K562 (cell line): Measurements from ENCODE around the gene CRAT. TPM values are rescaled to one million over a fixed set of nuclear protein-coding genes. Genes with fewer than 3 reads are reported as not detected.

ENCODE experiments used
- ADNP ChIP-seq: fragments of 200-800 bp; sonication (Bioruptor generic); IDR thresholded peaks from 2 replicates; pipeline ENCODE4 v1.6.1; 2016; ENCODE audit warnings: missing genetic modification characterization, missing compliant biosample characterization
- CC2D1A ChIP-seq: fragments of 450-650 bp; IDR thresholded peaks from 2 replicates; pipeline ENCODE4 v1.6.1; 2017; ENCODE audit warnings: mild to moderate bottlenecking
- EGR1 ChIP-seq: fragments of 450-650 bp; conservative IDR thresholded peaks from 2 replicates; pipeline ENCODE4 v1.6.1; 2017; ENCODE audit warnings: mild to moderate bottlenecking
- FOXK2 ChIP-seq, 2 experiments: fragments of 450-650 bp; IDR thresholded peaks in 1 of 2; conservative IDR thresholded peaks in 1 of 2; 2 replicates each; pipeline ENCODE4 v1.6.1; 2016; ENCODE audit warnings: low read depth in 2 of 2, mild to moderate bottlenecking in 1 of 2
- HDAC3 ChIP-seq: fragments of 450-650 bp; IDR thresholded peaks from 2 replicates; pipeline ENCODE4 v1.6.1; 2018; ENCODE audit warnings: borderline replicate concordance, mild to moderate bottlenecking, moderate library complexity; ENCODE audit not compliant: partially characterized antibody
- HDAC8 ChIP-seq: fragments of 450-650 bp; IDR thresholded peaks from 2 replicates; pipeline ENCODE4 v1.6.1; 2016; ENCODE audit warnings: mild to moderate bottlenecking, missing genetic modification characterization, moderate library complexity, missing compliant biosample characterization
- KHSRP ChIP-seq: fragments of 450-650 bp; IDR thresholded peaks from 2 replicates; pipeline ENCODE4 v1.6.1; 2017
- PHF20 ChIP-seq: fragments of 450-650 bp; IDR thresholded peaks from 2 replicates; pipeline ENCODE4 v1.6.1; 2018; ENCODE audit not compliant: partially characterized antibody
- PHF8 ChIP-seq: fragments of 200-600 bp; sonication (generic); IDR thresholded peaks from 2 replicates; pipeline ENCODE4 v1.6.1; 2012; ENCODE audit warnings: mixed run types, mild to moderate bottlenecking, inconsistent platforms, low read length, moderate library complexity, borderline replicate concordance
- POLR2B ChIP-seq: fragments of 450-650 bp; IDR thresholded peaks from 2 replicates; pipeline ENCODE4 v1.6.1; 2018; ENCODE audit warnings: low read depth; ENCODE audit not compliant: partially characterized antibody
- RBFOX2 ChIP-seq: fragments of 200-400 bp; formaldehyde crosslinking; IDR thresholded peaks from 2 replicates; pipeline ENCODE4 v1.6.1; 2017; ENCODE audit warnings: low read depth, mild to moderate bottlenecking, low read length, moderate library complexity
- SIX5 ChIP-seq, 2 experiments: IDR thresholded peaks; 2 replicates each; pipeline ENCODE4 v1.6.1; 2011; ENCODE audit warnings: low read length in 2 of 2, borderline replicate concordance in 1 of 2, low read depth in 1 of 2, mild to moderate bottlenecking in 1 of 2, moderate library complexity in 1 of 2; ENCODE audit not compliant: insufficient read depth in 1 of 2
- SOX6 ChIP-seq: fragments of 450-650 bp; IDR thresholded peaks from 2 replicates; pipeline ENCODE4 v1.6.1; 2014; ENCODE audit warnings: mild to moderate bottlenecking
- TAF15 ChIP-seq: fragments of 200-400 bp; formaldehyde crosslinking; IDR thresholded peaks from 2 replicates; pipeline ENCODE4 v1.6.1; 2017; ENCODE audit warnings: mild to moderate bottlenecking, low read depth, low read length, moderate library complexity
- polyA plus RNA-seq, 8 experiments: library from polyadenylated mRNA; depleted of rRNA in 4 of 8; stranded (reverse) in 5 of 8; unstranded in 3 of 8; fragments of >200 nt; fragmentation: Nextera tagmentation in 2 of 8; fragmentation: Illumina TruSeq in 1 of 8; extraction: Ambion mirVana in 2 of 8; extraction: Trizol in 1 of 8; gene quantifications; 2 replicates each; pipeline versions ENCODE4 v1.2.1 to v1.2.3, GENCODE V29; 2011 to 2014; ENCODE audit warnings: inconsistent platforms in 1 of 8, missing spikeins in 1 of 8
- total RNA-seq, 7 experiments: library from RNA; depleted of rRNA in 6 of 7; stranded (reverse); fragments of >200 nt in 6 of 7; fragmentation: Illumina TruSeq in 2 of 7; extraction: Trizol in 2 of 7; gene quantifications; 2 replicates each; pipeline versions ENCODE4 v1.2.1 to v1.2.3, GENCODE V29; 2011 to 2021; ENCODE audit warnings: low replicate concordance in 1 of 7
- TF ChIP-seq, protein P1 (sequence below): fragments of 450-650 bp; IDR thresholded peaks from 2 replicates; pipeline ENCODE4 v1.6.1; 2016; ENCODE audit warnings: low read depth
- TF ChIP-seq, protein P2 (sequence below): fragments of 250-450 bp; sonication (Bioruptor Pico); IDR thresholded peaks from 2 replicates; pipeline ENCODE4 v1.5.0; 2021; ENCODE audit warnings: mild to moderate bottlenecking, borderline replicate concordance
- TF ChIP-seq, protein P3 (sequence below), 3 experiments: fragments of 200-800 bp in 1 of 3; sonication (Bioruptor generic) in 1 of 3; sonication (generic) in 1 of 3; formaldehyde crosslinking in 1 of 3; IDR thresholded peaks; 2 replicates each; pipeline versions ENCODE4 v1.6.1 to v1.8.0; 2016 to 2022; ENCODE audit warnings: mild to moderate bottlenecking in 2 of 3, missing compliant biosample characterization in 2 of 3, missing genetic modification characterization in 2 of 3, missing genetic modification reagents in 1 of 3

Gene CRAT
- total and polyA plus RNA-seq, 9 of the 15 experiments (the other 6 are each of a cell fraction or from before 2014, with no cell fraction given), result 0.20 to 13.8 (median 5.4) TPM

DNA sequence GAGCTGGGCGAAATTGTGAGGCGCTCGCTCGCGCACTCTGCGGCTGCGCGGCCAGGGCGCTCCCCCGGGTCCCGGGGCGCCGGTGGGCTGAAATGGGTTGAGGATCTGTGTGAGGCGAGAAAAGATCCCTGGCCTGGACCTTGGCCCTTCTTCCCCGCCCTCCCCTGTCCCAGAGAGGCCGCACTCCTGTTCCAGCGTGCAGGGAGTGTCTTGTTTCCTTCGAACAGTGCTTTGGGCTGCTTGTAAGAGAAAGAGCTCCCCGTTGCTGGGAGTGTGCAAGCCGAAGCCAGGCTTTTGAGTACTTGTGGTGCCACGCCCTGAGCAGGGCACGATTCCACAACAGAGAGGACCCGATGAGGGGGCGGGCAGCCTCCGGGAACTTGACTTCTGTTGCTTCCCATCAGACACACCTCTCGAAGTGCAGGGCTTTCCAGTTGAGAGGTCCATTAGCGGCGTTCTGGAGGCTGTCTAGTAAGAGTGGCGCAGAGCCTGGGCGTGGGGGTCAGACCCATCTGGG, 29.1 kb downstream of the CRAT start (continued):
- TF ChIP-seq HDAC8 (tag) (no peak), SIX5 (IDR thresholded peaks at IDR 0.05; ENCODE audit: borderline replicate concordance in 1 of 2, insufficient read depth in 1 of 2, low read depth in 1 of 2, low read length in 2 of 2) (no peak), POLR2B (no peak), ADNP (tag) (no peak), EGR1 (0 out of 2 replicates have a peak, but pooled peaks have one; percentile 5), FOXK2 (conservative IDR thresholded peaks at IDR 0.05 in 1 of 2, IDR thresholded peaks at IDR 0.05 in 1 of 2; ENCODE audit: low read depth in 2 of 2) (no peak), CC2D1A (no peak), RBFOX2 (no peak), PHF8 (peak; percentile 44; the same call in 1 of the 2 replicates), HDAC3 (no peak), KHSRP (no peak), TAF15 (no peak), SOX6 (no peak), PHF20 (no peak)
- TF ChIP-seq, protein P1, sequence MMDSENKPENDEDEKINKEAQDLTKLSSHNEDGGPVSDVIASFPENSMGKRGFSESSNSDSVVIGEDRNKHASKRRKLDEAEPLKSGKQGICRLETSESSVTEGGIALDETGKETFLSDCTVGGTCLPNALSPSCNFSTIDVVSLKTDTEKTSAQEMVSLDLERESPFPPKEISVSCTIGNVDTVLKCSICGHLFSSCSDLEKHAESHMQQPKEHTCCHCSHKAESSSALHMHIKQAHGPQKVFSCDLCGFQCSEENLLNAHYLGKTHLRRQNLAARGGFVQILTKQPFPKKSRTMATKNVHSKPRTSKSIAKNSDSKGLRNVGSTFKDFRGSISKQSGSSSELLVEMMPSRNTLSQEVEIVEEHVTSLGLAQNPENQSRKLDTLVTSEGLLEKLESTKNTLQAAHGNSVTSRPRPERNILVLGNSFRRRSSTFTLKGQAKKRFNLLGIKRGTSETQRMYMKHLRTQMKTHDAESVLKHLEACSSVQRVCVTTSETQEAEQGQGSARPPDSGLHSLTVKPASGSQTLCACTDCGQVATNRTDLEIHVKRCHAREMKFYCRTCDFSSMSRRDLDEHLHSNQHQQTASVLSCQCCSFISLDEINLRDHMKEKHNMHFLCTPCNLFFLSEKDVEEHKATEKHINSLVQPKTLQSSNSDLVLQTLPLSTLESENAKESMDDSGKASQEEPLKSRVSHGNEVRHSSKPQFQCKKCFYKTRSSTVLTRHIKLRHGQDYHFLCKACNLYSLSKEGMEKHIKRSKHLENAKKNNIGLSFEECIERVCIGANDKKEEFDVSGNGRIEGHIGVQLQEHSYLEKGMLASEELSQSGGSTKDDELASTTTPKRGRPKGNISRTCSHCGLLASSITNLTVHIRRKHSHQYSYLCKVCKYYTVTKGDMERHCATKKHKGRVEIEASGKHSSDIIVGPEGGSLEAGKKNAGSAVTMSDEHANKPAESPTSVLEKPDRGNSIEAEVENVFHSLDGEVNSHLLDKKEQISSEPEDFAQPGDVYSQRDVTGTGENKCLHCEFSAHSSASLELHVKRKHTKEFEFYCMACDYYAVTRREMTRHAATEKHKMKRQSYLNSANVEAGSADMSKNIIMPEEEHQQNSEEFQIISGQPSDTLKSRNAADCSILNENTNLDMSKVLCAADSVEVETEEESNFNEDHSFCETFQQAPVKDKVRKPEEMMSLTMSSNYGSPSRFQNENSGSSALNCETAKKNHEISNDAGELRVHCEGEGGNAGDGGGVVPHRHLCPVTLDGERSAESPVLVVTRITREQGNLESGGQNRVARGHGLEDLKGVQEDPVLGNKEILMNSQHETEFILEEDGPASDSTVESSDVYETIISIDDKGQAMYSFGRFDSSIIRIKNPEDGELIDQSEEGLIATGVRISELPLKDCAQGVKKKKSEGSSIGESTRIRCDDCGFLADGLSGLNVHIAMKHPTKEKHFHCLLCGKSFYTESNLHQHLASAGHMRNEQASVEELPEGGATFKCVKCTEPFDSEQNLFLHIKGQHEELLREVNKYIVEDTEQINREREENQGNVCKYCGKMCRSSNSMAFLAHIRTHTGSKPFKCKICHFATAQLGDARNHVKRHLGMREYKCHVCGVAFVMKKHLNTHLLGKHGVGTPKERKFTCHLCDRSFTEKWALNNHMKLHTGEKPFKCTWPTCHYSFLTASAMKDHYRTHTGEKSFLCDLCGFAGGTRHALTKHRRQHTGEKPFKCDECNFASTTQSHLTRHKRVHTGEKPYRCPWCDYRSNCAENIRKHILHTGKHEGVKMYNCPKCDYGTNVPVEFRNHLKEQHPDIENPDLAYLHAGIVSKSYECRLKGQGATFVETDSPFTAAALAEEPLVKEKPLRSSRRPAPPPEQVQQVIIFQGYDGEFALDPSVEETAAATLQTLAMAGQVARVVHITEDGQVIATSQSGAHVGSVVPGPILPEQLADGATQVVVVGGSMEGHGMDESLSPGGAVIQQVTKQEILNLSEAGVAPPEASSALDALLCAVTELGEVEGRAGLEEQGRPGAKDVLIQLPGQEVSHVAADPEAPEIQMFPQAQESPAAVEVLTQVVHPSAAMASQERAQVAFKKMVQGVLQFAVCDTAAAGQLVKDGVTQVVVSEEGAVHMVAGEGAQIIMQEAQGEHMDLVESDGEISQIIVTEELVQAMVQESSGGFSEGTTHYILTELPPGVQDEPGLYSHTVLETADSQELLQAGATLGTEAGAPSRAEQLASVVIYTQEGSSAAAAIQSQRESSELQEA, result no peak
- TF ChIP-seq, protein P2, sequence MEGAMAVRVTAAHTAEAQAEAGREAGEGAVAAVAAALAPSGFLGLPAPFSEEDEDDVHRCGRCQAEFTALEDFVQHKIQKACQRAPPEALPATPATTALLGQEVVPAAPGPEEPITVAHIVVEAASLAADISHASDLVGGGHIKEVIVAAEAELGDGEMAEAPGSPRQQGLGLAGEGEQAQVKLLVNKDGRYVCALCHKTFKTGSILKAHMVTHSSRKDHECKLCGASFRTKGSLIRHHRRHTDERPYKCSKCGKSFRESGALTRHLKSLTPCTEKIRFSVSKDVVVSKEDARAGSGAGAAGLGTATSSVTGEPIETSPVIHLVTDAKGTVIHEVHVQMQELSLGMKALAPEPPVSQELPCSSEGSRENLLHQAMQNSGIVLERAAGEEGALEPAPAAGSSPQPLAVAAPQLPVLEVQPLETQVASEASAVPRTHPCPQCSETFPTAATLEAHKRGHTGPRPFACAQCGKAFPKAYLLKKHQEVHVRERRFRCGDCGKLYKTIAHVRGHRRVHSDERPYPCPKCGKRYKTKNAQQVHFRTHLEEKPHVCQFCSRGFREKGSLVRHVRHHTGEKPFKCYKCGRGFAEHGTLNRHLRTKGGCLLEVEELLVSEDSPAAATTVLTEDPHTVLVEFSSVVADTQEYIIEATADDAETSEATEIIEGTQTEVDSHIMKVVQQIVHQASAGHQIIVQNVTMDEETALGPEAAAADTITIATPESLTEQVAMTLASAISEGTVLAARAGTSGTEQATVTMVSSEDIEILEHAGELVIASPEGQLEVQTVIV (CRISPR knock-in tag), result no peak
- TF ChIP-seq, protein P3, sequence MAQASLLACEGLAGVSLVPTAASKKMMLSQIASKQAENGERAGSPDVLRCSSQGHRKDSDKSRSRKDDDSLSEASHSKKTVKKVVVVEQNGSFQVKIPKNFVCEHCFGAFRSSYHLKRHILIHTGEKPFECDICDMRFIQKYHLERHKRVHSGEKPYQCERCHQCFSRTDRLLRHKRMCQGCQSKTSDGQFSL (CRISPR knock-in tag; IDR thresholded peaks at IDR 0.05), result no peak
- TF ChIP-seq, protein P3 (tag; IDR thresholded peaks at IDR 0.05), result no peak
